ENCODE results near the gene PDGFC.

Gene PDGFC, protein sequence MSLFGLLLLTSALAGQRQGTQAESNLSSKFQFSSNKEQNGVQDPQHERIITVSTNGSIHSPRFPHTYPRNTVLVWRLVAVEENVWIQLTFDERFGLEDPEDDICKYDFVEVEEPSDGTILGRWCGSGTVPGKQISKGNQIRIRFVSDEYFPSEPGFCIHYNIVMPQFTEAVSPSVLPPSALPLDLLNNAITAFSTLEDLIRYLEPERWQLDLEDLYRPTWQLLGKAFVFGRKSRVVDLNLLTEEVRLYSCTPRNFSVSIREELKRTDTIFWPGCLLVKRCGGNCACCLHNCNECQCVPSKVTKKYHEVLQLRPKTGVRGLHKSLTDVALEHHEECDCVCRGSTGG

DNA sequence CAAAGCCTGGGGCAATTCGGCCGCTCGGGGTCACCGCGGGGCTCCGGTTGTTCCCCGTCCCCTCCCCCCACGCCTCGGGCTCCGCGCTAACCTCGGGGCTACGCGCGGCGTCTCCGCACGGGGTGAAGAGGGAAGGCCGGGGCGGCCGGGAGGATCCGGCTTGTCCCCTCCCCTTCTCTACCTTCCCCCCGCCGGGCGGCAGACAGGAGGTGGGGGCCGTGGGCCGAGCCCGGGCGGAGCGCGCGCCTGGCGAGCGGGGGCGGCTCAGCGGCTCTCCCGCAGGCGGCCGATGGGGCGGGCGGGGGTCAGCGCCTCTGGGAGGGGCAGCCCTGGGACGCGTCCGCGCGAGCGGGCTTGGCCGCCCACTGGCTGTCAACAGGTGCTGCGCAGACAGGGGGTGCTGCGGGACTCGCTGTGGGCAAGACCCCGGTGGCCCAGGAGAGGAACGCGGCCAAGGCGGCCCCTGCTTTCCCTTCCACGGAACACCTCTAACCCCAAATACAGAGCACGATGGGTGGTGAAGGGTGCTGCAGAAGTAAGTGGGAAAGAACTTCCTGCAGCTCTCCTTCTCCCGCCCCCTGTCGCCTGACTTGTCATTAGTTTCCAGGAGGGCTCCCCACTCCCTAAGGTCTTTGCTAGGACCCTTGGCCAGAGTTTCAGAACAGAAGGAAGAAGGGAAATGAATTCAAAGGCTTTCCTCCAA is at the start of gene PDGFC:
Gene PDGFC (minus strand): TSS at position 124 of the 703 bp plus-strand sequence. CDS start 896 bp downstream, outside the sequence.
- peak; percentile 88 for DNase-seq (ENCODE audit: low spot score)

DNA sequence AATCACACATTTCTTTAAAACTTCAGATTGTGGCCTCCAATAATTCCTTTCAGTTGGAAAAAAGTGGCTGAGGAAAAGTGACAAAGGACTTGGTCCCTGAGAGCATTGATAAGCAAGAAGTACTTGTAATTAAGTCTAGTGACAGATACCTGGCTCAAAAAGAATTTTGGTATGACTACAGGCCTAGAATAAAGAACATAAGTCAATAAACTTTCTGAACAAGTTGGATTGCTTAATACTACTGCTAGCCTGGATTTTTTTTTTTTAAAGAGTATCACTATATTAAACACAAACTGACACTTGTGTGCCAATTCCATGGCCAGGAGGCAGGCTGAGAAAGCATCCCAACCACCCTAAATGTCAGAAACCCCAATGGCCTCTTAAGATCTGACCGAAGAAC is 49.3 kb upstream of the PDGFC start:
- DNase-seq (ENCODE audit: low spot score), result no peak

DNA sequence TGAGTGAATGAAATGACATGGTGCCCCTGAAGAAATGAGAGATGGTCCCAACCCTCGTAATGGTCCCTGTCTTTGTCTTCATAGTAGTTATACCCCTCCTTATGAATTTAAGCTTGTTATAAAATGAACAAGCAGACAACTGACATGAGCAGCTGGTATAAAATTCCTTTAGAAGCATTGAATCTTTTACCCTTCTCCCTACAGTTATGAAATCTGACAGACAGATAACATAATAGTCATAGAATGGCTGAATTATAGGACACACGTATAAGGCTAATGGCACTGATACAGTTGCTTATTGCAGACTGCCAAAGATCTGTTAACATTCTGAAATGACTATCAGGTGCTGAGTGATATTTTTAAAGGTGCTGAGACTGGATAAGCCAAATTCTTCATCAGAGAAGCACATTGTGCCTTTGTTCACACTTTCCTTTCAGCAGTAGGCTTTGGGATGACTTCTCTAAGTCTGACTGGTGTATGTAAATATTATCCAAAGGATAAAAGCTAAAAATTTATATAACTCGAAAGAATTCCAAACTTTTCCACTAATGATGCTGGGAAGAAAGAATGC is 47.4 kb upstream of the PDGFC start:
- no peak for DNase-seq (ENCODE audit: low spot score)

DNA sequence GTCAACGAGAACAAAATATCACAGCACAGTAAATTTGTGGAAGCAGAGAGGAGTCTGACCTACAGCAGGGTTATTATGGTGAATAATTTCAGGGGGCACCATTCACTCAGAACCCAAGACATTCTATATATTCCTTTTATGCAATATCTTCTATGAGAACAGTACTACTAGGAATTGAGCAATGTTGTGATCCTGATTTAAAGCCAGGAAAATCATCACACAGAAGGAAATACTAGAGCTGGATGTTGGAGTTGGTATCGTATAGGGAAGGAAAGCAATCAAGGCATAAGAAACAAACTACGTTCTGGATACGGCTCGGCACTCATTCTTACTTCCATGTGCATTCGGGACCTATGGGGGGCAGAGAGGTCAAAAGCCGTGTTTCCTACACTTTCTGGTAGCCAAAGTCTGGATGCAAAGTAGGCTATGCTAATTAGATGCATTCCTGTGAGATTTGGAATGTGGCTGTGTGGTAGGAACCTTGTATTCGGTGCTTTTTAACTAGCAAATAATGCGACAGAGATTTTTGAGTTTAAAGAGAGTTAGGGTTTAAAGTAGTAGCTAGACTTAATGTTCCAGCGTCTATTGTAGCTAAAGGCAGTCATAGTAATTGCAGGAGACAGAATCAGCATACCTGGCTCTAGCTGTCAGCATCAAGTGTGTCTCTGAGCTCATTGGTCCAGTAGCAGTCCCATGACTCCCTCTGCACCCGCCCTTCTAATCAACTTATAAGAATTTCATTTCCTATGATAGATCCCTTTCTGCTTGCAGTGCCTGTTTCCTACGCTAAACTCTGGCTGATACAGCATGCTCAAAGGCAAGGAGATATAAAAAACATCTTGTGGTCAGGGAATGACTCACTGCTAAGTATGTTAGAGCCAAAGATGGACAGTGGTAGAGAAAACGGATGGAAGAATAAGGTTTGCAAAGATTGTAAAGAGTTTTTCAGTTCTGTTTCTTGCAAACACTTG is 43.3 kb upstream of the PDGFC start:
- peak; percentile 13 for DNase-seq (ENCODE audit: low spot score)

DNA sequence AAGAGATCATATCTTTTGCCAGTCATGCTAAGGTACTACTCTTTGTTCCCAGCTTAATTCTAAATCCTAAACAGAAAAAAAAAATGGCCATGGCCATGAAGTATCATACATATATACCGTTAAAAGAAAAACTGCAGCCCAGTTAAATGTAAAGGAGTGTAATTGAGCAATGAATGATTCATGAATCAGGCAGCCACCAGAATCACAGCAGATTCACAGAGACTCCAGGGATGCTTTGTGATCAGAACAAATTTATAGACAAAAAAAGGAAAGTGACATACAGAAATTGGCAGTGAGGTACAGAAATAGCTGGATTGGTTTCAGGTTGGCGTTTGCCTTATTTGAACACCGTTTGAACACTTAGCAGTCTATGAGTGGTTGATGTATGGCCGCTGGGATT is 42.1 kb upstream of the PDGFC start:
- no peak for DNase-seq (ENCODE audit: low spot score)

DNA sequence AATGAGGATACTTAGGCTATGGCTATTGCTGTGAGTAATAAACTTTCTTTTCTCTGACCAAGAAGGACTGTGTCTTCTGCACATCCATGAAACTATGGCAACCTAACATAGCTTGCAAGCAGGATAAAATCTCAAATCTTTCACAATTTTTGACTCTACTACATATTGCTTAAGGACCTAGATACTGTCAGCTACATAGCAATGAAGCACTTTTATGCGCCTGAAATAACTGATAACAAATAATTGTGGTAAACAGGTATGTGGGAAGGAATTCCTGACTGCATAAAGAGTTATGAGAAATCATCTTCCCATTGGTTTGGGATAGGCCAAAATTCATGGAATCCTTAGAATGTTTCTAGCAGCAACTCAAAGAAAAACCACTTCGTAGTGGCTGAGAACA is 41.2 kb upstream of the PDGFC start:
- no peak for DNase-seq (ENCODE audit: low spot score)

DNA sequence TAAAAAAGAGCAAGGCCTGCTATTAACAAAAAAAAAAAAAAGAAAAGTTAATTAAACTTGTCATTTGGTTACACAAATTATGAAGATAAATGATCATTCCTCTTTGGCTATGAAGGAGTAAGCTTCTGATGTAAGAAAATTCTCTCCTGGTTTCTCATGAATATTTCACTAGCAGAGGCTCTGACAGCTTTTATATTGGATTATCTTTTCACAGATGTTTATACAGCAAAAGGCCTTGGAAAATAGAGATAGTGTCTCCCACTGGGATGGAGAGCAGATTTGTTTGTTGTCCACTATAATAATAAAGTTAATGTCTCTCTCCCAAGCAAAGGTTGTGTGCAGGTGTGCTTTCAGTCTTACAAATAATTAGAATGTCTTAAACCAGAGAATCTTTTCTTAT is 40.7 kb upstream of the PDGFC start:
- no peak for DNase-seq (ENCODE audit: low spot score)

DNA sequence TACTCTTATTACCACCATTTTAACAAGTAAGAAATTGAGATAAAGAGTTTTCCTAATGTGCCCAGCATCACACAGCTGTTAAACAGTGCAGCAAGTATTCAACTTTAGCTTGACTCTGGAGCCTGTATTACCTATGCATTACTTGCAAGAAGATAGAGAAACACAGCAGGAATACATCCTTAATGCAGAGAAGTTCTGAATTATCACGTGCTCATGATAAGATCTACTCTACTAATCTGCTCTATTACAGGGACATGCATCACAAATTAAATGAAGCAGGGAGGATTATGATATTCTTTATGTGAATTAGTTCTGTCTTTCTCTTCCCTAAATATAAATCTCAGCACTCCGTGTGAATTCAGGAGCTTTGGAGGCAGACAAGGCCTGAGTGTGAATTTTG is 39.0 kb upstream of the PDGFC start:
- DNase-seq (ENCODE audit: low spot score), result no peak

DNA sequence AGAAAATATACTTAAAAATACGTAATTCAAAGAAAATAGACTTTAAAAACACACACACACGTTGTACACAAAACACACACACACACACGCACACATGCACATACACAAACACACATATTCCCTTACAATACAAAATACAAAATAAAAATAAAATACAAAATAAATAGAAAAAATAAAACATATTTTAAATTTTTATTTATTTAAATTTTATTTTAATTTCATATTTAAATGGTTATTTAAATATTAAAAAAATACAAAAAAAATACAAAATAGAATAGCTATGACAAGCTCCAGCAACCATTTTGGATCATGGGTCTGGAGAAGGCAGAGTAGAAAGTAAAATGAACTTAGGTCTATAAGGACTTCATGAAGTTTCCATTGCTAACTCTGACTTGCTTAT is 34.2 kb upstream of the PDGFC start:
- DNase-seq (ENCODE audit: low spot score), result no peak

DNA sequence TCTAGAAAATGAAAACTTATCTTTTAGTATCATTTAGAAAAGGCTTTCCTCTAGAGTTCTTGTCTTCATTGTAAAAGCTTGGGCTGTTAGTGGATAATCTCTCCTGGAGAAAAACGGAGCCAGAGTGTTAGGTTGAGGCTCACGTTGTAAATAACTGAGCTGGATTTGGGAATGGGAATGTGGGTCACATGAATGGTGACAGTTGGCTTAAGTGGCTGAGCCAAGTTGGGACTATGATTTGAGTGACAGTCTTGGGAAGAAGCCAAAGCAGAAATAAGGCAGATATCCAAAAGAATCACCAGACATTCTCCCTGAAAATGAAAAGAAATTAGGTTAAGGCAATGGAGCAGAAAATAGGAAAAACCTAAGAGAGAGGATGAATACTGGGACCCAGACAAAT is 33.6 kb upstream of the PDGFC start:
- no peak for DNase-seq (ENCODE audit: low spot score)

DNA sequence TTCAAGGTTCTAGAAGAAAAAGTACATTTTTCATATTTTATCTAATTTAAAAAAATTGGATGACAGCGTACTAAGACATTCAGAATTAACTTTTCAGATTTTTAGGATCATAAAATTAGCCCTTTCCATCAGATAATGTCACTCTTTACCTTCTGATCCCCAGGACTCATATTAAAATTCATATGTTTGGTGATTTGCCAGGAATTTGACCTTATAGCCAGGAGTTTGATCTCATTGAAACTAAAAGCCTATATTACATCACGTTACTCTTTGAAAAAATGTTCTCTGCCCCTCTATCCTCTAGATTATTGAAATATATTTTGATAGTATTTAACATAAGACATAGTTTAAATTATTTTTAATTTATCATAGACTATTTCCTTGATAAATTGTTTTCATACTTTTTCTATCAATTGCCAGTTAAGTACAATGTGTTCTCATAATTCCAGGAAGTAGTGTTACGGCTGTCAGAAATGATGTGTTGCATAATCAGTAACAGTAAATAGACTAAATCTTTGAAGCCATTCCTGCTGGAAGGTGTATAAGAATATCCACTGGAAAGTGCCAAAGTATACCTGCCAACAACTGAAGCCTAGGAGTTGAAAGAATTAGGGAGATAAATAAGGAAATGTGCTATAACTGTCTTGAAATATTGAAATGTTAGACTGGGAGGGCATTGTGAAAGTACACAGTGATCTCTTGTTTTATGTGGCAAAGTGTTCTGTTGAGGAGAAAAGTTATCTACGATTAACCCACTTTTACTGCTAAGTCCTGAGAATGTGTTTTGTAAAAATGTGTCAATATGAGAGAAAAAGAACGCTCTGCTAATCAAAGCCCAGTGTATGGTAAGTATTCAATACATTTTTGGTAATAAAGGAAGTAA is 32.9 kb upstream of the PDGFC start:
- no peak for DNase-seq (ENCODE audit: low spot score)

DNA sequence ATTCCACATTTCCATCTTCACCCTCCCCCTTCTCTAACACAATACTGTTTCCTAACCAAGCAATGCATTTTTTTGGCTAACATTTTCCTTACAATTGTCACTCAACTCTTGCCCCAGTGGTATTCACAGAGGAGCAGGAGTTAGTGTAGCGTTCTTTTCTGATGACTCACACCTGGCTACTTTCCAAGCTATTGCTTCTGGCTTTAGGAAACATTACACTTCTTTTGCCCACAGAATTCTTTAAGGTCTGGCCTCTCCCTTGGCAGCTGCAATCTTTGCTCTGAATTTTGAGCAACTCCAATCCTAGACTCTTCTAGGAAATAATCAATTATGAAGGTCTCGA is 27.5 kb upstream of the PDGFC start:
- peak; percentile 62 for DNase-seq (ENCODE audit: low spot score)

DNA sequence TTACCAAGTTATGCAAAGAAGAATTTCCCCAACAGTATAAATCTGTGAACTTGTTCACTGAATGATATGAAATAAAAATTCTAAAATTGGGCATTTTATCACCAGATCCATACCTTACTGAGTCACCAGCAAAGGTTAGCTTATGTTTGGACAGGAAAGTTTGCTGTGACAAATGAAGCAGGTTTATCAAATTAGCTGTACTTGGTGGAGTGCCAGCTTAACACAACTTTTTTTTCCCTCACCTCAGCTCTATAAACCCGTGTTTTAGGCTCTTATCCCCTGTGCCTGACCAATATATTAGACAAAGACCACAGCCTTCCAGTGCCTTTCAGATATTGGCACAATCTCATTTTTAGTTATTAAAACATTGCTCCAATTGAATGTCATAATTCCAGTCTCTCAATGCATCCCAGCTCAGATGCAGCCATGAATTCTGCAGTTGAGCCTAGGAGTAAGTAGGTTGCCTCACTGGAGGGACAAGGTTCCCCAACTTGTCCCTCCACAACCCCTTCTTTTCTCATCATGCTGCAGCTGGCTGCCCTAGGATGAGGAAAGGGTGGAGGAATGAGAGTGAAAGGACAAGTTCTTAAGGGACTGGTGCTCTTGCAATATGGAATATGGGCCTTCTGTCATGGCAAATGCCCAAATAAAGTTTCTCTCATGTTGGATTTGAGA is 27.0 kb upstream of the PDGFC start:
- DNase-seq (ENCODE audit: low spot score), result no peak

DNA sequence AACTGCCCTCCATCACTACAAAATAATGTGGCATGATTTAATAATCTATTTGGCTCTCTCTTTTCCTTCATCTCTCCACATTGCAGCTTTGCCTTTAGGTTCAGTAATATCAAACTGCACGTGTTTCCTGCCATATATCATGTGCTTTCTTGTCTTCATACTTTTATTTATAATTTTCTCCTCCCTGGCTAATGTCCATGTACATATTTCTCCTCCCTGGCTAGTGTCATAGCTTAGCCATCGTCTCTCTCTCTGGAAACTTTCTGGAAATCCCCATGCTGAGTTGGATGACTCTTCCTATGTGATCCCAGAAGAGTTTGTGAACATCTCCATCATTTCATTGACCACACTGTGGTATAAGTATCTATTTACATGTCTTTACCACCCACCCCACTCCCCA is 21.3 kb upstream of the PDGFC start:
- DNase-seq (ENCODE audit: low spot score), result no peak

DNA sequence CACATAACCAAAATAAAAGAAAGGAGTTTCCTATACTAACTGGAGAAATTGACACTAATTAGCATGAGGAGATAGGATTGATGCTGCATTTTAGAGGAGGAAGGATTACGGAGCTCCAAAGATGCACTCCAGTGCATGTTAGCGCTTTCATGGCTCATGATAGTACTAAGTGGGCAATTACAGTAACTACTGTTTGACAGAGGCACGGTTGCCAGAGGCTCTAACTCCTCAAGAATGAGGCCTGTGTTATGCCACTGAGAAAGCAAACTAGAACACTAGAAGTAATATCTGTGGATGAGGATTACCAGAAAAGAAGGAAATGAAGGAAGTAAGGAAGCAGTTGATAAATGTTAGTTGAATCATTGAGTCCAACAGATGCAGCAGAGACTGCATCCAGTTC is 19.6 kb upstream of the PDGFC start:
- no peak for DNase-seq (ENCODE audit: low spot score)

DNA sequence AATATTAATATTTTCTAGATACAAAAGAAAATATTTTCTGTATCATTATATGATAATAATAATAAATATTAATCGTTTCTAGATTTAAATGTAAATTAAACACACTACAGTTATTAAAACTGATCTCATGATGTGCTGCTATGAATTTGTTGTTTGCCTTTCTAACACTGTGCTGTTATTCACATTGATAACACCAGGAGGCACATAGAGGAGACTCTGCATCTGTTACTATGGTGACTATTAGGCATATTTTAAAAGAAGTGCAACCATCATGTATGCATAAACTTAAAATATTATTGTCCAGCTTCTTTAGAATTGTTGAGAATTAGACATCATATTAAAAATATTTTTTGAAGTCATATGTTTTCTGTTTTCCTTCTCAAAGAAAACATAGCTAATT is 11.8 kb upstream of the PDGFC start:
- DNase-seq (ENCODE audit: low spot score), result no peak

DNA sequence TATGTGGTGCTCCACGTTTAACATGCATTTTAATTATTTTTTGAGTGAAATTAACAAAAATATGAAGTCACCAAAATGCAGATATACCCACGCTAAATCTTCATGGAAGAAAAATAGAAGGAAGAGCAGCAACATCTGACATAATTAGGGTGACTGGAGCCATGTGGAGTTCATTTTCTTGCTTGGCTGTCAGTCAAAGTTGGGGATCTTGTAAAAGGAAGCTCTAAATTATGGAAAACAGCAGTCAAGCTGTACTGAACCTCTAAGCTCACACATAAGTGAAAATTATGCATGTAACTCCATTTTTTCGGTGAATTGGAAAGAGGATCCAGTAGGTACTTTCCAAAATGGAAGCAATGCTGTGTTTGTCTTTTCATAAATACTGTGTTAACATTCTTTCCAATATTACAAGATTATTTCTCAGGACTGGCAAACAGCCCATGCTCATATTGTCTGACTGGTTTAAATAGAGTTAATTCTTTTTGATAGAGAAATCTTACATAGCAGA is 9.7 kb upstream of the PDGFC start:
- DNase-seq (ENCODE audit: low spot score), result no peak

DNA sequence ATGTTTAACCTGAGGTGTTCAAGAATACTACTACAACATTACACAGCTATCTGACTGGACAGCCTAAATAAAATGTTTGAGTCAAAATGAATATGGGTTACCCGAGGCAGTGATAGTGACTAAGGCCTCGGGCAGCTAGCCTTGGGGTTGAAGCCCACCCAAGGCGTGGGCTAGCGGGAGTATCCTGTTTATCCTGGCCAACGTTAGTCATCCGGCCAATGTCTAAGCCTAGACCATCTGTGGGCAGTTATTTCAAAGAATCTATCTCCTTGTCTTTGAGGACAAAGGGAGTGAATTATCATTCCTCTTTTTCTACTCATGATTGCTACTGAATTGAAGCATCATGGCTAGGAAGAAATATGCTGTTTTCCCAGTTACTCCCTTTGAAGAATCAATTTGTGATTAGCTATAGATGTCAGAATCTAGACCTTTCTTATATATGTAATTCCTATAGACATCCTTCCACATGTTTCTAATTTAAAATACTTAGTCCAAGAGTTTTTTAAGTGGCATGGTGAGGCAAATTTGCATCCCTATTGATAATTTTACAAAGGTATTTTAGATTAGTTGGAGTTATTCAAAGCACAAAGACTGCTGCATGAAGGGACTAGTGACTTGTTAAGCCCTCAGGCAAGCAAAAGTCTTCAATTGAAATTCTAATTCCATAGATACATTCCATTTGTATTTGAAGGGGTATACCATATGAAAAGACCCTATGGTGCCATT is 6.0 kb upstream of the PDGFC start:
- no peak for DNase-seq (ENCODE audit: low spot score)

DNA sequence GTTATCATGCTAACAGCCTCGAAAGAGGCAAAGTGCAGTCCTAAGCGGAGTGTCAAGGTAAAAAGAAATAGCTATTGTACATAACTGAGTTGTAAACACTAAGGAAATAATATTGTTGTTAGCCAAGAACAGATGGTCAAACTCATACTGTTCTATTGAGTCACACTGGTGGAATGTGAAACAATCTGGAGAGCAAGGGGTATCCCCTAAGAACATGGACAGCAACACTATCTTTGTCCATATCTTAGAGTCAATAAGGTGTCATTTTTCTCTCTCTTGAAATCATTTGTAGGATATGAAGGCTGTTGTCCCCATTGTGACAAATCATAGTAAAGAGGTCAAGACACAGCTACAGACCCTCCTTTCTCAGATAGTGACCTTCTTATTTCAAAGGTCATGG is 4.5 kb upstream of the PDGFC start:
- no peak for DNase-seq (ENCODE audit: low spot score)

DNA sequence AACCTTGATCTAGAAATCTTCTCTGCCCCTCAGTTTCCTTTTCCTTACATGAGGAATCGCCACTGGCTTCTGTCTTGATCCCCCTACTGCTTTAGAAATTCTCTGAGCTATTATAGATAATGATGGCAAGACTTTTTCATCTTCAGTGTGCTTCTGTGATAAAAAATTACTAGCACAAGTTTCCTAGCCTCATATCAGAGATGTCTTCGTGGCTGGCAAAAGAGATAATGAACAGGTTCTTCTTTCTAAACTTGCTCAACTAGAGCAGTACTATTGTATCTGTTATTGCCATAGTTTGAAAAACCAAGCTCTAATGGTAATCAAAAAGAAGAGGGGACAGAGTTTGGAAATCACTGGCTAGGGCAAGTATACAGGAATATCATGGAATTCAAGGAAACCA is 4.1 kb upstream of the PDGFC start:
- DNase-seq (ENCODE audit: low spot score), result no peak
